SK-N-MC (cell line): ENCODE measurements around the gene RAB40B.
"Not testable (repeated sequence)": the region's sequence is repeated elsewhere in the genome, so short reads cannot be mapped to it uniquely, and the experiment has no call there.

Experiments
- EZH2 ChIP-seq: fragments of 200-600 bp; sonication (generic); IDR thresholded peaks from one replicate; pipeline ENCODE4 v1.6.1; 2017; ENCODE audit warnings: antibody characterized with exemption
- POLR2AphosphoS5 ChIP-seq: IDR thresholded peaks from 2 replicates; pipeline ENCODE4 v1.6.1; 2012; ENCODE audit warnings: mild to moderate bottlenecking, low read depth, low read length, borderline replicate concordance

DNA sequence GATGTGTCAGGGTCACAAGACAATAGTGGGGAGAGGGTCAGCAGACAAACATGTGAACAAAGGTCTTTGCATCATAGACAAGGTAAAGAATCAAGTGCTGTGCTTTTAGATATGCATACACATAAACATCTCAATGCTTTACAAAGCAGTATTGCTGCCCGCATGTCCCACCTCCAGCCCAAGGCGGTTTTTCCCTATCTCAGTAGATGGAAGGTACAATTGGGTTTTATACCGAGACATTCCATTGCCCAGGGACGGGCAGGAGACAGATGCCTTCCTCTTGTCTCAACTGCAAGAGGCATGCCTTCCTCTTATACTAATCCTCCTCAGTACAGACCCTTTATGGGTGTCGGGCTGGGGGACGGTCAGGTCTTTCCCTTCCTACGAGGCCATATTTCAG, 46.2 kb upstream of the RAB40B start:
- TF ChIP-seq EZH2, POLR2AphosphoS5: not testable (repeated sequence)
